Fibroblast of skin of left biceps (primary cell): ENCODE data around the gene TMEM119.

Source experiments
- DNase-seq, 2 experiments: peaks; one replicate each; pipeline ENCODE4 v3.0.0-alpha.2; 2013; ENCODE audit warnings: low read depth in 2 of 2

TMEM119 gene, protein sequence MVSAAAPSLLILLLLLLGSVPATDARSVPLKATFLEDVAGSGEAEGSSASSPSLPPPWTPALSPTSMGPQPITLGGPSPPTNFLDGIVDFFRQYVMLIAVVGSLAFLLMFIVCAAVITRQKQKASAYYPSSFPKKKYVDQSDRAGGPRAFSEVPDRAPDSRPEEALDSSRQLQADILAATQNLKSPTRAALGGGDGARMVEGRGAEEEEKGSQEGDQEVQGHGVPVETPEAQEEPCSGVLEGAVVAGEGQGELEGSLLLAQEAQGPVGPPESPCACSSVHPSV

DNA sequence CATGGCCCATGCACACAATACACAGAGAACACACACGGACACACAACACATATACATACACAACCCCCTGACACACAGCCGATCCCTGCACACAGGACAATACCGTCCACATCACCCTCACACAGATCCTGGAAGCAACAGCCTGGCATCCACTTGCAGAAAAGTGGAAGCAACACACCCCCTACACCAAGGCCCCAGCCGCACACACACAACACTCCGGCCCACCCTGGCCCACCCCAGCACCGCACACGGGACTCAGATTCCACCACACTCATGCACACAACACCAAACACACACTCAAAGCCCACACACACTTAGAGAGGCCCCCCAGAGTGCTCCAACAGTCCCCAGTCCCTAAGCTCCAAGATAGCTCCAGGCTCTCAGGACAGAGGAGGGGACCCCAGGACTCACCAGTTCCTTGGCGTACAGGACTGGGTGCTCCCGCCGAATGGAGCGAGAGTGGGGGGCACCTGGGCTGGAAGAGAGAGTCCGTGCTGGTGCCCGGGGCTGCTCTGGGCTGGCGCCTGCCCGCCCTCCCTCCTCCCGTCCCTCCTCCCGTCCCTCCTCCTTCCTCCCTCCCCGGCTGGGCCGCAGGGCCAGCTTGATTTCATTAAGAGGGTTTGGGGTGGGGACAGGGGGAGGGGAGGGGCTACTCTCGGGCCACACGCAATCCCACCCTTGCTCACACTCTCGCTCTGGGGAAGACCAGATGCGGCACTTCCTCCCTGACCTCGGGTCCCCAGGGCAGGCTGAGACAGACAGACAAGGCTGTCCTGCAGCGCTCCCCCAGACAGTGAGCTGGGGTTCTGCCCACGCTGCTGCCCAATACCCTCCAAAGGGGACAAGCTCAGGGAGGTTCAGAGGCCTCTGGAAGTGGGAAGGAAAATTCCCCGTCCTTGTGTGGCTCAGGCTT is at the start of gene TMEM119:
TMEM119 (minus strand) TSS at position 526 of the 913 bp plus-strand sequence. CDS start 5,701 bp downstream, outside the sequence.
- peak; percentile 69 to 70 for DNase-seq

DNA sequence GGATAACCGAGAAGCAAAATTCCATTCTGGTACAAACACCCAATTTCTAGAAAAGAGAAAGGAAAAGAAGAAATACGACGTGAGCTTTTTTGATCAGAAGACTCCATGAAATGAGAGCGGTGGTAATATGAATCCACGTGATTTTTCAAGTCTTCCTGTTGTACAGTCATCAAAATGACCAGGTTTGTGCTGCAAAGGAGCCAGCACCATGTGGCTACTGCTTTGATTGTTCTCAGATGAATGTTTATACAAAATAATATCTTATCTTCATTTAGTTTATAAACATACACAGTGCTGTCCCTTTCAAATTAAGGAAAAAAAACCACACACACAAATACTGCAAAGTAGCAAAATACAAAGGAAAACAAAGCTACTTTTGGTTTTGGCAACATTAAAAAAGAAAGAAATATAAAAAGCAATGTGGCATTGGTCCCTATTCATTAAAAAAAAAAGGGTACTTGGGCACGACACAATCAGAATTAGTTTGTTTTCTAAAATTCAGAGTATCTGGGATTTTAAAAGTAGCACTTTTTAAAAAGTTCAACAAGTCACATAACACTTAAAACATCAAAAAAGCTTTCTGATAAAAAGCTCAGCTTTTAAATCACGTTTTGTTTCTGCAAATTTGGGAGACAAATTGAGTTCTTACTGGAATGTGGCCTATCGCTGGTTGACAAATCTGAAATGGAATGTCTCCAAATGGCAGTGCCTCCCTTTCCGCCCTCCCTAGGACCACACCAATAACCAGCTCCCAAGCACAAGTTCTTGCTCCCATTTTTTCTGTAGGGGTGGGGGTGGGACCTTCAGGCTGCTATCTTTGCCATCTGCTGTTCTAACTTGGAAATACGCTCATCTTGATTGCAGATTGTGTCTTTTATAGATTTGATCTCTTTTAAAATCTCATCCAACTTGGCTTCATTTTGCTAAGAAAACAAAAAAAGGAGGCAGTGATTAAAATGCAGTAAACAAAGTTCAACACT is 49.0 kb upstream of the TMEM119 start:
- DNase-seq: no peak

DNA sequence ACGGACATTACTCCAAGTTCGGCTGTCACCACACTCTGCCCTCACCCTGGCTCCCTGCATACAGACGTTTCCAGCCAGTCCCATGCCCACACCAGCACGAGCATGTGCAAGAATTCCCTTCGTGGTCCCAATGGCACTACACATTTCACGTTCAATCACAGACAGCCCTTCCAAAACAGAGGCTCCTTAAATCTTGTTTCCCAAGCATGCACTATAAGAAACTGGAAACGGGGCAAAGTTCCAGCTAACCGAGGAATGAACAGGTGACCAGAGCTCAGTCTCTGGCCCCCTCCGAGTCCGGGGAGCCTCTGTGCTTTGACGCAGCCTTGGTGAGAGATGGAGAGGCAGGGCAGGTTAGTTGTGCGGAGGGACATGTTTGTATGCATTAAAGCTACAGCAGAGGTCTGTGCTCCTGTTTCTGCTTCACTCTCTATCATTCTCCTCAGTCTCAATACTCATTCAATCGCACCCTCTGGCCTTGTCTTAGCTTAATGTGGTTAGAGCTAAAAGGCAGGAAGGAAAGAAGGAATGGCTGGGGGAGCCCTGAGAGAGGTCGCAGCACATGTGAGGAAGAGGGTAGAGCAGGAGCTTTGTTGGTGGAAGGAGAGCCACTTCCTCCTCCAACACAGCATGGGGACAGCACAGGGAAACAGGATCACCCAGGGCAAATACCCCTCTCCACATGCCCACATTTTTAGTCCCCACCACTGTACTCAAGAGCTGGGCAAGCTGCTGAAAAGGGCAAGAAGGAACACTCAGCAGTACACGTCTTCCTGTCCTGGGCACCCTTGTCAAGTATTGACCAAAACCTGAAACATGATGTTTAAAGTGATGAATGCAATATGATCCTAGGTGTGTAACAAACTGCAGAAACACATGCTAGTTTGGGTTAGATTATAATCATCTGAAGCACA is 48.1 kb upstream of the TMEM119 start:
- no peak for DNase-seq

DNA sequence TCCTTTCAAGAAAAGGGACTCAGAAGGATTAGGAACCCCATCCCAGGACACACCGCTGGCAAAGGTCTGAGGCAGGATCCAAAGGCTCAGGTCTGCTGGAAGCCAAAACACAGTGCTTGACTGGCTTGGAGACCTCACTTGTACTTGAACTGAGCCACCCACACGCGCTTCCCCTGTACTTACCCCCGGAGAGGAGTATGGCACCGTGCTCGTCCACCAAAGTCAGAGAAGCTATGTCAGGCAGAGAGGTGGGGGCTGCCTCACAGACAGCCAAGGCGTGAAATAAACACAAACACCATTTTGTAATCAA is 46.9 kb upstream of the TMEM119 start:
- no peak for DNase-seq

DNA sequence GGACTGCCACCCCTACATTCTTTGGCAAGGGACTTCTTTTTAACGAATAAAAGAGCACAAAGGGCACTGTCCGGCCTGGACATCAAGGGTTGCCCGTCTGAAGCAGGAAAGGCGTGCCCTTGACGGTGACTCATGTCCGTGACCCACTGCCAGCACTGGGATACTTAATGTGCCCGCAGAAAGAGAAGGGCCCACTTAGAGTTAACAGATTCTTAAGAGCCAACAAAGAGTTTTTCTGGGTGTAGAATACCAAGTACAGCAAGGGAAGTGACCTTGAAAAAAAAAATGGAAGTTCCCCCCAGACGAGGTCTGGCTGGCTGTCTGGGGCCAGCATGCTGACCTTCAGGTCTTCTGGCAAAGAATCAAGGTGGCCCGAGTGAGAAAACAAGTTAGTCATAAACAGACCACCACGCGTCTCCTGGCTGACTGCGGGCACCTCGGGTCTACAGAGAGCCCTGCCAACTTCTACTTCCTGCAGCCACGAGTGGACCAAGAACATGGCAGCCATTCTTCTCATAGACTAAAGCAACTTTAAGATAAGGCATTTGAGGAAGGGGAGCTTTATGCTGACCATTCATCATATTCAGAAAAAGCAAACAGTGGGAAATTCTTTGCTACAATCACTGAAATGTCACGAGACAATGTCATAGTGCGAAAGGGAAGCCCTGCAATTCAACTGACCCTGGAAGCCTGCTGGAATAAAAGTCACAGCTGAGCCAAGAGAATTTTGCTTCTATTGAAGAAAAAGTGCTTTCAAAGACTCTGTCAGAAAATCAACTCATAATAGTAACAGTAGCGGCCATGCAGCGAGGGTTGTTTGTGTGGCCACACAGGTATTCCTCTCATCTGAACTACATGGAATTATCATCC is 46.3 kb upstream of the TMEM119 start:
- no peak for DNase-seq

DNA sequence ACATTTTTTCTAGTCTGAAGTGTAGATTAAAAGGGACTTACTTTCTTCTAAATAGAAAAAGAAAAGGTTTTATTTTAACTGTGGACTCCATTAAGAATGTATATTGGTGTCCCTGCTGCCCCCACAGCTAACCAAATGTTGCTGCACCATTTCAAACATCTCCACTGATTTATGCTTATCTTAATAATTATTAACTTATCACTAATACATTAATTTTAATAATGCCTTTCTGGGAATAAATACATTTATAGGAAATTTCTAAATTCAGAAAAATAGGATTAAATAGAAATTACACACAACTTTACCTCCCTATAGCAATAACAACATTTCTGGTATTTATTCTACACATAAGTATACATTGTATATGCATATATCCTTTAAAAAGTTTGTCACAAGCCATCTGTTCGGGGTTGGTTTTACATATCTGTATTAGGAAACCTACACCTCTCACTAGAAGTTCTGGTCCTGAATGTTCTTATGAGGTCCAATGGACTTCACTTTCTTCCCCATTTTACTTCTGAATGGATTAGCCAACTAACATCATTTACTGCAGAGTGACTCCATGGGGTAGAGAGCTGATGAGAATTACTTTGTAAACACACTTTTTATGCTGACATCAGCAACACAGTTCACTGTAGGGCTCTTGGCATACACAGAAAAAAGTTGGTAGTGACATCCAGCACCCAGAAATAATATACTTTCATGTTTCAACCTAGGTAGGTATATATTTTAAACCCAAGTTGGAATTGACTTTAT is 45.2 kb upstream of the TMEM119 start:
- DNase-seq: no peak

DNA sequence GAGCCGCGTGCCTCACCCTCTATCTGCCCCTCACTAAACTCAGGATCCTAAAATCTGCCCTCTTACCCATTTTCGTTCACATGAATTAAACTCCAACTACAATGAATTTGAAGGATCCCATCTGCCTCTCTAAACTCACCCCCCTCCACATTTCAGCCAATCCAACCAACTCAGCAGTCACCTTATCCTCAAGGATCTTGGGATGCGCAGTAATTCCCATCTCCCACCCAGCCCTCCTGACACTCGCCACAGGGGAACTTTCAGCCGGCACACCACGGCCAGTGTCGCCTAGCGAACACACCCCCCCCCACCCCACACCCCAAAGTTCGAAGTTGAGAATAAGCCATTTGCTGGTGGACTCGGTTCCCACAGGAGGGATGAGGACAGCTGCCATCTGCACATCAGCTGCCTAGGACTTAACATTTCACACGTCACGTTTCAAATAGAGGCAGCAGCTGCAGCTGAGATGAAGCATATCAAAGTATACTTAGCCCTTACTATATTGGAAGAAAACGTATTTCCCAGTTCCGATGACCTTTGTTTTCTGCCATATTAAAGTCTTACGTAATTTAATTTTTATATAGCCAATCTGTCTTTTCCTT is 44.5 kb upstream of the TMEM119 start:
- no peak for DNase-seq

DNA sequence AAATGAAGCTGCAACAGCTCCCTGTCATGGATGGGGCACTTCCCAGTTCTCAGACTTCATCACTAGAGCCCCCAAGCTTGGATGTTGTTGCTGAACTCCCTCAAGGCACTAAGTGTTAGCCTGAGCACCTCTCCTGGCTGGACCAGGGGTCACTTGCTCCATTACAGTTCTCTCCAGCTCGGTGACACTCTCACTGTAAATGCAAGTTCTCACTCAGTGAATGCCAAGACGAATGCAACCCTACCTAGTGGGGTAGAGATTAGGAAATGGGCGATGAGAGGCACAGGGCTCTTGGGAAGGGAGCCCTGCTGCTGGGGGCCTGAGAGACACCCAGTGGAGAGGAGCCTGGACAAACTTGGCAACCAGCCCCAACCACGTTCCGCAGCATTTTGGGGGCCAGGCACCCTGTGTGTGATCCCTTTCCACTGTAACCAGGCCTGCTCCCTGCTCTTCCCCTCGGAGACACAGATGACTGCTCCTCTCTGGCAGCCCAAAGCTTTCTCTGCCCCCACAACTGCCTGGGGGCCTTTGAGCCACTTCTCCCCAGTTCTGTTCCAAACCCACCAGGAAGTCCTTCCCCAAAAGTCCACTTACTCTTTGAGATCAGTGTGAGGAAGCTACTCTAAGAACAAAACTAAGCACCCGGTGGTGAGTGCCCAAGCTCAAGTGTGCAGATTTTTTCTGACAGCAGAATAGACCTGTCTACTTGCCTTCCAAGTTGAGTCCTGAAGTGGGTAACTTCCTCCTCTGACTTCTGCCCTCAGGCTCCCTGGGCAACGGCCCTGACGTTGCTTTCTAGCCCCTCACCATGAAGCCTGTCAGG is 43.8 kb upstream of the TMEM119 start:
- DNase-seq: no peak

DNA sequence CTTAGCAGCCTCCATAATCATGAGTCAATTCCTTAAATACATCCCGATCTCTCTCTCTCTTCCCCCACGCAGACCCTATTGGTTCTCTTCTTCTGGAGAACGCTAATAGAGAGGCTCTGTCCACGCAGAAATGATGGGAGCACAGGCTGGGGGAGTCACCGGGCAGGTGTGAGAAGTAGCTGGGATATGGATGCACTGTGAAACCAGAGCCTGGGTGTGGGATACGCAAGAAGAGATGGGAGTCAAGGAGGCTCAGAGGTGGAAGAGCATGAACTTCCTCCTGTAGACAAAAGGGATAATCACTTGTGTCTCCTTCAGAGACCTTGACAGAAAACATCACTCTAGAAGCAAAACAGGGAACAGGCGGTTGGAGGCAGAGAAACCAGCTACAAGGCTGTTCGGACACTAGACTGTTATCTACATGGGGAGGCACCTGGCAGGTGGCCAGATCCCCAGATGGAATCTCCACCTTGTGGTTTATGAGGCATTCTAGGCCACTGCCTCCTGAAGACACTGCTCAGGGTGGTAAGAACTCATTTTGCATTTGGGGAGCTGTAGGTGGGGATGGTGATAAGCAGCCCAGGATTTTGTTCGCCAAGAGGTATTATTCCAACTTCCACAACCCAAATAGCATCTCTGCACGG is 43.0 kb upstream of the TMEM119 start:
- DNase-seq: no peak

DNA sequence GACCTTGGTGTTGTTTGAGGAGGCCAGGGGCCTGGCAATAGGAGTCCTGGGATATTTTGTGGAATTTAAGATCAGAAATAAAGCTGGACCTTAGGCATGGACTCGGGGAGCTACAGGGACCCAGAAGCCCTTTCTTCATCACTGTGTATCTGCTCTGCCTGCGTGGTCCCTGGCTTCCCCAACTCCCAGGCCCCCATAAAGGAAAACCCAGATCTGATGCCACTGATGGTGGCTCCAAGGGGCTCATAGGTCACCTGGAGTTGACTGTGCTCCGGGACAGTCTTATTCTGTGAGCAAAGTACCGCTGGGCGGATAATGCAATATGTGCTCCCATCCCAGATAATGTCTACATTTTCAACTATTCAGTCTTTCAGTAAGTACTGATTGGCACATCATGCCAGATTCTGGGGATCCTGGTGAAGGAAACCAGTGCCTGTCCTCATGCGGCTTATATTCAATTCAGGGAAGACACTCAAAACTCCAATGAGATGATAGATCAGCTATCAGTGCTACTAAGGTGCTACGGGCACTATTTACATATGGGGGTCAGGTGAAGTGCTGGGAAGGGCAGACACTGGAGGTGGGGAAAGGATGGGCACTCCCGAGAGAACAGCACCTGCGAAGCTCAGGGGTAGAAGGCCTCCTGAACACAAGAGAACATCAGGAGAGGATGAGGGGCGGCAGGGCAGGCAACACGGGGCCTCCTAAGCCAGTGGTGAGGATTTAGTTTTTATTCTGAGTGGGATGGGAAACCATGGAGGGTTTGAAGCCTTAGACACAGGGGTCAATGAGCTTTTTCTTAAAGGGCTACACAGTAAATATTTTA is 41.3 kb upstream of the TMEM119 start:
- DNase-seq: no peak

DNA sequence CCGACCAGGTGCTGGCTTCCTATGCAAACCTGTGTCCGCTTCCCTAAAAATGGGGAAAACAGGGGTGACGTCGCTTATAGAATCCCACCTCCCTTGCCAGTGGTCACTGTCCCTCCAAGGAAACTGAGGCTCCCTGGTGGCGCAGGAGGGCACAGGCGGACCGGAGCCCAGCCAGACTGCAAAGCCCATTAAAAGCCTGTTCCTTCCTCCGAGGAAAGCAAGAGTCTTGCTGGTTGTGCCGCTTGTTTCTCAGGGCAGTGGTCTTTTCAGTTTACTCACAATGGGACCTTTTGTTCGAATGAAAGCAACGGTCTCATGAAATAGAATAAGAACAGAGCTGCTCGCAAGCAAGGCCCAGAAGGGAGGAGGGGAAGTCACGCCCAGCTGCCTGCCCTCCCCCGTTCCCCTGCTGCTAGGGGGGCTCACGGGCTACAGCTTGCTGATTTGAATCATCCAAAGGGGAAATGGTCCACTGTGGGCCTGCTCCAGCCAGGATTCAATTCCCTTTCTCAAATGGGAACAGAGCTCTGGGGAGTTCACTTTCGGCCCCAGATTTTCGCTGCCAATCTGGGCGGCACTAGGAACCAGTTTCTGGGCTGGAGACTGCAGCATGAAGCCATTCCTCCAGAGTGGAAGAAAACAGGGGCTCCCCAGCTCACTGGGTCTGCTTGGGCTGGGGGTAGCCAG is 40.4 kb upstream of the TMEM119 start:
- DNase-seq: no peak

DNA sequence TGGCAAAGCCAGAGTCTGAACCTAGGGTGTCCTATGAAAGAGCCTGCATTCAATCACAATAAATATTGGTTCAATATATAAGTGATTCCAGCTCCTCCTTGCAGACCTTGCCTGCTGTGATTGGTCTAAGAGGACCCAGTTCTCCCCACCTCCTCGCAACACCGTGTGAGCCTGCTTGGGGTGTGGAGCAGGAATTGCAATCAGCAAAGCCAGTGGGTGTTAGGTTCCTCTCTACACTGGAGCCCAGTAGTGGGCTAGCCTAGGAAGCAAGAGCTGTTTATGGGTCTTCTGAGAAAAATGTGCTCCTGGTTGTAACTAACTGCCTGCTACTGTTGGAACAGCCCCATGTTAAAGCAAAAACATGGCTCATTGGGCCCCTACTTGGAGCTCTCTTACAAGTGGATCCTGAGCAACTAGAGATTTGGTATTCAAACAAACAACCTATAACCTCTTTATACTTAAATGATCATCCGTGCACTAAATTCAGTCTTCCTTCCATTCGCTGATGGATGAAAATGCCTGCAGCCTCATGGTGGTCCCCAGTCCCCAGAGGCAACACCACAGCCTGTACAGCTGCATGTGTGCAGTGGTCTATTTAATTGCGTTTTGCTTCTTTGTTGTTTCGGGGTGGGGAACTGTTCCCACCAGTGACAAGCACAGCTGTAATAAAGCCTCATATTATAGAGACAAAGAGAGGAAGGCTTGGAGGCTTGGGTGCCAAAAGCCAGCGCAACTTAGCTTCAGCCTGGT is 39.5 kb upstream of the TMEM119 start:
- no peak for DNase-seq

DNA sequence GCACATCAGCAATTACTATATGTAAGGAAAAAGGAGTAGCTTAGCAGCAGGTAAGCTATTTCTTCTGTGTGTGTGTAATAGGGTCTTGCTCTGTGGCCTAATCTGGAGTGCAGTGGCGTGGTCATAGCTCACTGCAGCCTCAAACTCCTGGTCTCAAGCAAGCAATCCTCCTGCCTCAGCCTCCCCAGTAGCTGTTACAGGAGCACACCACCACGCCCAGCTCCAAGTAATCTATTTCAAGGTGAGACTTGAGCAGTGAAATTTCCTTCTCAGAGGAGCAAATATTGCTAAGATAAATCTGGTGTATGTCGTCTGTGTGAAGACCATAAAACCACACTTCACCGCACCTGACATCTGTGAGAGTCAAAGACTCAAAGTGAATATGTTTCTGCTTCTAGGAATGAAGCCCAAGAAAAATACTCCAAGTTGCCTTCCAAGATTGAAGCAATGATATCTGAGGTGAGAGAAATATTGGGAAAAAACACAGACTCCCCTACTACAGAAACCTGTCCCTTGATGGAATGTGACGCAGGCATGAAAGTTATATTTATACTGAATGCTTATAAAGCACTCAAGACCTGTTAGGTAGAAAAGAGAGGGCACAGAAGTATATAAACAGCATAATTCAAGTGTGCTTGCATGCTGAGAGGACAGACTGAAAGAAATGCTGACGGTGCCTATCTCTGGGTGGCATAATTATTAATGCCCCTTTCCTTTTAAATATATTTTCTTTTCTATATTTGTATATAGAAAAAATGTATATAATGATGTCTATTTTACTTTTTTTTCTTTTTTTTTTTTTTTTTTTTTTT is 38.3 kb upstream of the TMEM119 start:
- no peak for DNase-seq
